Heart left ventricle (tissue), 13 donors: ENCODE results near the gene MSL3B.

Source experiments
- CTCF ChIP-seq, 12 donors: fragments of 200-600 bp; sonication (generic) in 4 of 12; IDR thresholded peaks; one replicate each; pipeline versions ENCODE4 v1.5.0 to v1.8.0; 2018 to 2022; ENCODE audit warnings: antibody characterized with exemption in 12 of 12, mild to moderate bottlenecking in 5 of 12
- POLR2A ChIP-seq, 2 donors: fragments of 450-650 bp; IDR thresholded peaks; one replicate each; pipeline ENCODE4 v1.6.1; 2017; ENCODE audit warnings: antibody characterized with exemption in 2 of 2, mild to moderate bottlenecking in 2 of 2, moderate library complexity in 2 of 2
- donor health status: ischemic (EF 13 %, LVEDD 7.1; RV severe dilation, severe dysfunction).
- donor health status: DM: no; HTN: yes; CAD: no.
- donor health status: DM: no; HTN: no; CAD: no.
- donor health status: ischemic (EF 25% LVEDD 6.9; RV normal size, moderate dysfunction).
- donor health status: ischemic (EF 25% LVEDD 5.7; RV mildly dilated, moderate dysfunction).
- donor health status: ischemic (EF 35%, LVEDD 5.7; RV mildly dilated, moderate dysfunction).
- donor health status: nonischemic (EF 11% LVEDD 7.7; RV severe dilation, severe dysfunction).
- donor health status: DM: yes; HTN: yes; CAD: no.
- donor health status: PGD.
- donor health status: ischemic (EF 29% LVEDD 5.4; RV normal size, mild dysfunction).
- donor health status: nonischemic (EF 23%, LVEDD 6.1; RV moderate dilation, normal function).

GRCh38 chr2:233820774-233821105 lies 47.4 kb downstream of the MSL3B start:
- no peak for TF ChIP-seq POLR2A (IDR thresholded peaks at IDR 0.05)
- no peak for TF ChIP-seq CTCF (IDR thresholded peaks at IDR 0.05)
